GM23338 (cell line): ENCODE results near the gene TEDC1.

ENCODE experiments used
- CTCF ChIP-seq, 2 experiments: fragments of 200-600 bp in 1 of 2; sonication (generic) in 1 of 2; conservative IDR thresholded peaks; 2 replicates each; pipeline versions ENCODE4 v1.5.1 to v1.6.1; 2016 to 2017; ENCODE audit warnings: antibody characterized with exemption in 2 of 2, low read depth in 2 of 2, mild to moderate bottlenecking in 2 of 2, moderate library complexity in 1 of 2
- EZH2 ChIP-seq: fragments of 200-600 bp; sonication (generic); IDR thresholded peaks from one replicate; pipeline ENCODE4 v1.8.0; 2017; ENCODE audit warnings: antibody characterized with exemption, mild to moderate bottlenecking, low read depth; ENCODE audit not compliant: unreplicated experiment
- EZH2phosphoT487 ChIP-seq: fragments of 200-600 bp; sonication (generic); IDR thresholded peaks from one replicate; pipeline ENCODE4 v1.8.1; 2018; ENCODE audit warnings: antibody characterized with exemption; ENCODE audit not compliant: unreplicated experiment
- POLR2AphosphoS5 ChIP-seq: IDR thresholded peaks from 2 replicates; pipeline ENCODE4 v1.6.1; 2016; ENCODE audit warnings: antibody characterized with exemption, low read depth
- REST ChIP-seq: IDR thresholded peaks from one replicate; pipeline ENCODE4 v1.6.1; 2018; ENCODE audit warnings: antibody characterized with exemption; ENCODE audit not compliant: unreplicated experiment
- STAT1 ChIP-seq: IDR thresholded peaks from one replicate; pipeline ENCODE4 v1.6.1; 2016; ENCODE audit warnings: antibody characterized with exemption; ENCODE audit not compliant: unreplicated experiment
- ZNF114 ChIP-seq: fragments of 250-450 bp; sonication (Bioruptor Pico); IDR thresholded peaks from 2 replicates; pipeline ENCODE4 v1.5.0; 2020; ENCODE audit warnings: mild to moderate bottlenecking, moderate library complexity
- ZNF331 ChIP-seq: fragments of 250-450 bp; sonication (Bioruptor Pico); IDR thresholded peaks from 2 replicates; pipeline ENCODE4 v1.5.0; 2020; ENCODE audit warnings: low read depth, mild to moderate bottlenecking, moderate library complexity

- TF ChIP-seq EZH2 (no peak), POLR2AphosphoS5 (no peak), CTCF (conservative IDR thresholded peaks at IDR 0.05; ENCODE audit: low read depth in 2 of 2) (no peak), EZH2phosphoT487 (no peak), STAT1 (no peak), ZNF331 (CRISPR knock-in tag) (no peak), REST (no peak), ZNF114 (no peak)
These were observed 45.0 kb downstream of the TEDC1 start for GRCh38 chr14:105536051-105536450.
